Vagina (tissue), 2 donors: ENCODE data around the gene TOGARAM2.

Source experiments
- POLR2A ChIP-seq, 2 donors: fragments of 450-650 bp; IDR thresholded peaks; one replicate each; pipeline ENCODE4 v1.6.1; 2017; ENCODE audit warnings: antibody characterized with exemption in 2 of 2, mild to moderate bottlenecking in 2 of 2, moderate library complexity in 2 of 2
- TF ChIP-seq, protein P1 (sequence below), 3 experiments: fragments of 450-650 bp in 2 of 3; fragments of 200-600 bp in 1 of 3; sonication (generic) in 1 of 3; IDR thresholded peaks; one replicate each; pipeline ENCODE4 v1.5.1; 2017 to 2019; ENCODE audit warnings: antibody characterized with exemption in 3 of 3, mild to moderate bottlenecking in 2 of 3, moderate library complexity in 2 of 3

DNA sequence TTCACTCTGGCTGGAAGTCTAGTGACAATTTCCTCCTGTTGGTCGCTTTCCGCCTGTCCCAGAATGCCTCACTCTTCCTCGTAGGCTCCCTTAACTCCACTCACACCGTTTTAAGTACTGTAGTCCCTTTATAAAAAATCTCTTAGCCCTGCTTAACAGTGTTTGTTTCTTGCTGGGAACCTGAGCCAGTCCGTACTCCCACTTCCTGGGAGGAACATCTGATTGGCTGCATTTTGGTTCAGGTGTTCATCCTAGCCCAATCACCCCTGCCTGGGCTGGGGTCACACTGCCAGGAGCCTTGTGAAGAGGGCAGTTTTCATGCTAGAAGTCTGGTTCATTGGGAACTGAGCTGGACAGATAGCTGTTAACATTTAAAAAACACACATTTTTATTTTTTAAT lies 25.6 kb upstream of the TOGARAM2 start:
- TF ChIP-seq, protein P1, sequence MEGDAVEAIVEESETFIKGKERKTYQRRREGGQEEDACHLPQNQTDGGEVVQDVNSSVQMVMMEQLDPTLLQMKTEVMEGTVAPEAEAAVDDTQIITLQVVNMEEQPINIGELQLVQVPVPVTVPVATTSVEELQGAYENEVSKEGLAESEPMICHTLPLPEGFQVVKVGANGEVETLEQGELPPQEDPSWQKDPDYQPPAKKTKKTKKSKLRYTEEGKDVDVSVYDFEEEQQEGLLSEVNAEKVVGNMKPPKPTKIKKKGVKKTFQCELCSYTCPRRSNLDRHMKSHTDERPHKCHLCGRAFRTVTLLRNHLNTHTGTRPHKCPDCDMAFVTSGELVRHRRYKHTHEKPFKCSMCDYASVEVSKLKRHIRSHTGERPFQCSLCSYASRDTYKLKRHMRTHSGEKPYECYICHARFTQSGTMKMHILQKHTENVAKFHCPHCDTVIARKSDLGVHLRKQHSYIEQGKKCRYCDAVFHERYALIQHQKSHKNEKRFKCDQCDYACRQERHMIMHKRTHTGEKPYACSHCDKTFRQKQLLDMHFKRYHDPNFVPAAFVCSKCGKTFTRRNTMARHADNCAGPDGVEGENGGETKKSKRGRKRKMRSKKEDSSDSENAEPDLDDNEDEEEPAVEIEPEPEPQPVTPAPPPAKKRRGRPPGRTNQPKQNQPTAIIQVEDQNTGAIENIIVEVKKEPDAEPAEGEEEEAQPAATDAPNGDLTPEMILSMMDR (IDR thresholded peaks at IDR 0.05), result no peak
- no peak for TF ChIP-seq POLR2A (IDR thresholded peaks at IDR 0.05)
